Measurements from ENCODE around the gene MUCL3. TPM values are rescaled to one million over a fixed set of nuclear protein-coding genes. Genes with fewer than 3 reads are reported as not detected.

The MUCL3 gene
- total RNA-seq, 1 experiment from 2014 or later: 0.15 TPM

GRCh38 chr6:30914076-30914853 is 26.5 kb upstream of the MUCL3 start, which contains the start of gene VARS2 (continued):
- TF ChIP-seq PREB (CRISPR knock-in tag; IDR thresholded peaks at IDR 0.05; ENCODE audit: borderline replicate concordance): peak; percentile 76; the same call in 1 of the 2 replicates
- TF ChIP-seq FOXJ3 (CRISPR knock-in tag; IDR thresholded peaks at IDR 0.05; ENCODE audit: borderline replicate concordance): no peak
- TF ChIP-seq OVOL2 (CRISPR knock-in tag; IDR thresholded peaks at IDR 0.05; ENCODE audit: borderline replicate concordance): no peak
- no peak for TF ChIP-seq ZNF232 (CRISPR knock-in tag; IDR thresholded peaks at IDR 0.05)
- no peak for TF ChIP-seq JAZF1 (CRISPR knock-in tag; IDR thresholded peaks at IDR 0.05)
- TF ChIP-seq ATF1 (CRISPR knock-in tag; IDR thresholded peaks at IDR 0.05): no peak; the same call in 1 of the 2 replicates
- no peak for TF ChIP-seq CBFB (CRISPR knock-in tag; IDR thresholded peaks at IDR 0.05; ENCODE audit: low read depth)
- TF ChIP-seq GRHL2 (CRISPR knock-in tag; IDR thresholded peaks at IDR 0.05; ENCODE audit: insufficient replicate concordance, severe bottlenecking): no peak
- no peak for TF ChIP-seq ZBTB21 (CRISPR knock-in tag; IDR thresholded peaks at IDR 0.05; ENCODE audit: borderline replicate concordance)
- no peak for TF ChIP-seq ZNF138 (CRISPR knock-in tag; conservative IDR thresholded peaks at IDR 0.05)
- peak; percentile 89 for TF ChIP-seq MYBL2 (CRISPR knock-in tag; IDR thresholded peaks at IDR 0.05)
- no peak for TF ChIP-seq ZNF281 (CRISPR knock-in tag; IDR thresholded peaks at IDR 0.05)
- TF ChIP-seq NR2C2 (CRISPR knock-in tag; IDR thresholded peaks at IDR 0.05): no peak
- TF ChIP-seq SMAD3 (CRISPR knock-in tag; IDR thresholded peaks at IDR 0.05; ENCODE audit: borderline replicate concordance): no peak
- peak; percentile 65; the same call in 1 of the 2 replicates for TF ChIP-seq TEAD1 (CRISPR knock-in tag; IDR thresholded peaks at IDR 0.05)
- TF ChIP-seq FOXK1 (CRISPR knock-in tag; IDR thresholded peaks at IDR 0.05): peak; percentile 46; the same call in 1 of the 2 replicates
- TF ChIP-seq IRF2 (CRISPR knock-in tag; IDR thresholded peaks at IDR 0.05; ENCODE audit: borderline replicate concordance, low read depth): no peak
- TF ChIP-seq HMGA2 (CRISPR knock-in tag; IDR thresholded peaks at IDR 0.05): no peak
- peak; percentile 44 for TF ChIP-seq FOXP1 (CRISPR knock-in tag; IDR thresholded peaks at IDR 0.05; ENCODE audit: borderline replicate concordance)
- no peak for TF ChIP-seq ATF3 (CRISPR knock-in tag; conservative IDR thresholded peaks at IDR 0.05)
- TF ChIP-seq NFYB (CRISPR knock-in tag; conservative IDR thresholded peaks at IDR 0.05; ENCODE audit: low read depth): no peak
- no peak for TF ChIP-seq USF2 (CRISPR knock-in tag; IDR thresholded peaks at IDR 0.05)
- TF ChIP-seq TEAD4 (CRISPR knock-in tag; IDR thresholded peaks at IDR 0.05): 0 out of 2 replicates have a peak, but pooled peaks have one; percentile 49
- TF ChIP-seq, protein P1, sequence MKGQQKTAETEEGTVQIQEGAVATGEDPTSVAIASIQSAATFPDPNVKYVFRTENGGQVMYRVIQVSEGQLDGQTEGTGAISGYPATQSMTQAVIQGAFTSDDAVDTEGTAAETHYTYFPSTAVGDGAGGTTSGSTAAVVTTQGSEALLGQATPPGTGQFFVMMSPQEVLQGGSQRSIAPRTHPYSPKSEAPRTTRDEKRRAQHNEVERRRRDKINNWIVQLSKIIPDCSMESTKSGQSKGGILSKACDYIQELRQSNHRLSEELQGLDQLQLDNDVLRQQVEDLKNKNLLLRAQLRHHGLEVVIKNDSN (CRISPR knock-in tag; IDR thresholded peaks at IDR 0.05): peak; percentile 67
- TF ChIP-seq, protein P2, sequence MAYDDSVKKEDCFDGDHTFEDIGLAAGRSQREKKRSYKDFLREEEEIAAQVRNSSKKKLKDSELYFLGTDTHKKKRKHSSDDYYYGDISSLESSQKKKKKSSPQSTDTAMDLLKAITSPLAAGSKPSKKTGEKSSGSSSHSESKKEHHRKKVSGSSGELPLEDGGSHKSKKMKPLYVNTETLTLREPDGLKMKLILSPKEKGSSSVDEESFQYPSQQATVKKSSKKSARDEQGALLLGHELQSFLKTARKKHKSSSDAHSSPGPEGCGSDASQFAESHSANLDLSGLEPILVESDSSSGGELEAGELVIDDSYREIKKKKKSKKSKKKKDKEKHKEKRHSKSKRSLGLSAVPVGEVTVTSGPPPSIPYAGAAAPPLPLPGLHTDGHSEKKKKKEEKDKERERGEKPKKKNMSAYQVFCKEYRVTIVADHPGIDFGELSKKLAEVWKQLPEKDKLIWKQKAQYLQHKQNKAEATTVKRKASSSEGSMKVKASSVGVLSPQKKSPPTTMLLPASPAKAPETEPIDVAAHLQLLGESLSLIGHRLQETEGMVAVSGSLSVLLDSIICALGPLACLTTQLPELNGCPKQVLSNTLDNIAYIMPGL (CRISPR knock-in tag; IDR thresholded peaks at IDR 0.05): peak; percentile 75; the same call in 1 of the 2 replicates
- TF ChIP-seq, protein P3, sequence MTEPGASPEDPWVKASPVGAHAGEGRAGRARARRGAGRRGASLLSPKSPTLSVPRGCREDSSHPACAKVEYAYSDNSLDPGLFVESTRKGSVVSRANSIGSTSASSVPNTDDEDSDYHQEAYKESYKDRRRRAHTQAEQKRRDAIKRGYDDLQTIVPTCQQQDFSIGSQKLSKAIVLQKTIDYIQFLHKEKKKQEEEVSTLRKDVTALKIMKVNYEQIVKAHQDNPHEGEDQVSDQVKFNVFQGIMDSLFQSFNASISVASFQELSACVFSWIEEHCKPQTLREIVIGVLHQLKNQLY (CRISPR knock-in tag; IDR thresholded peaks at IDR 0.05): peak; percentile 48; the same call in 1 of the 2 replicates
- TF ChIP-seq ZNF317 (CRISPR knock-in tag; IDR thresholded peaks at IDR 0.05; ENCODE audit: borderline replicate concordance, low read depth): peak; percentile 31; the same call in 1 of the 2 replicates
- TF ChIP-seq ZNF425 (CRISPR knock-in tag; conservative IDR thresholded peaks at IDR 0.05): no peak
- TF ChIP-seq RORB (CRISPR knock-in tag; IDR thresholded peaks at IDR 0.05): no peak
